Stimulated activated naive CD4-positive, alpha-beta T cell (primary cell): Measurements from ENCODE around the gene HOTAIR.
A peak's percentile ranks its signal among the peaks of the same experiment; 100 is the strongest.

ENCODE experiments used
- DNase-seq, 6 experiments: peaks; one replicate each; lab custom pipeline; 2025; lab: John Stamatoyannopoulos, UW

HOTAIR gene

GRCh38 chr12:53988541-53989226 lies 13.9 kb upstream of the HOTAIR start:
- DNase-seq: no peak

- DNase-seq: no peak
Measured at GRCh38 chr12:53987787-53988230, 13.1 kb upstream of the HOTAIR start.

GRCh38 chr12:53986686-53987483 lies 12.1 kb upstream of the HOTAIR start:
- no peak for DNase-seq

- DNase-seq: peak in 1 of 6 experiments; percentile 49
Measured at GRCh38 chr12:53985994-53986685, 11.4 kb upstream of the HOTAIR start.

GRCh38 chr12:53985692-53985993 lies 10.9 kb upstream of the HOTAIR start:
- no peak for DNase-seq

DNA sequence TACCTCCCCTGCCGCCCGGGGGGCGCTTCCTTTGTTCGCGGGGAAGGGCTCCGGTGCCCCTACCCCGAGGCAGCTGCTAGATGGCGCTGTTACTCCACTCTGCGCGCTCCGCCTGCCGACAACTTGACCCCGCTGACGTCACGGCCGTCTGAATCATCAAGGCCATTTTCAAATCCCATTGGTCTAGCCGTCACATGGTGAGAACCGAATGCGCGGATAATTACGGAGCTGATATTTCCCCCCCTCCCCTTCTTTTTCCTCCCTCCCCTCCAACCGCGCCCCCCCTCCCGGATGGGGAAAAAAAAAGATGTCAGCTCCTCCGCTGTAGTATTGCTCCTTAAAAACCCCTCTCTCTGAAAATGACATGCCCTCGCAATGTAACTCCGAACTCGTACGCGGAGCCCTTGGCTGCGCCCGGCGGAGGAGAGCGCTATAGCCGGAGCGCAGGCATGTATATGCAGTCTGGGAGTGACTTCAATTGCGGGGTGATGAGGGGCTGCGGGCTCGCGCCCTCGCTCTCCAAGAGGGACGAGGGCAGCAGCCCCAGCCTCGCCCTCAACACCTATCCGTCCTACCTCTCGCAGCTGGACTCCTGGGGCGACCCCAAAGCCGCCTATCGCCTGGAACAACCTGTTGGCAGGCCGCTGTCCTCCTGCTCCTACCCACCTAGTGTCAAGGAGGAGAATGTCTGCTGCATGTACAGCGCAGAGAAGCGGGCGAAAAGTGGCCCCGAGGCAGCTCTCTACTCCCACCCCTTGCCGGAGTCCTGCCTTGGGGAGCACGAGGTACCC lies 10.3 kb upstream of the HOTAIR start, which contains the start of gene HOXC10:
TSS of gene HOXC10 (plus strand) at position 246 of the 791 bp plus-strand sequence. CDS start at position 360, 114 bp downstream.
- peak in 5 of 6 experiments; percentile 33 to 60 (median 54) for DNase-seq

DNA sequence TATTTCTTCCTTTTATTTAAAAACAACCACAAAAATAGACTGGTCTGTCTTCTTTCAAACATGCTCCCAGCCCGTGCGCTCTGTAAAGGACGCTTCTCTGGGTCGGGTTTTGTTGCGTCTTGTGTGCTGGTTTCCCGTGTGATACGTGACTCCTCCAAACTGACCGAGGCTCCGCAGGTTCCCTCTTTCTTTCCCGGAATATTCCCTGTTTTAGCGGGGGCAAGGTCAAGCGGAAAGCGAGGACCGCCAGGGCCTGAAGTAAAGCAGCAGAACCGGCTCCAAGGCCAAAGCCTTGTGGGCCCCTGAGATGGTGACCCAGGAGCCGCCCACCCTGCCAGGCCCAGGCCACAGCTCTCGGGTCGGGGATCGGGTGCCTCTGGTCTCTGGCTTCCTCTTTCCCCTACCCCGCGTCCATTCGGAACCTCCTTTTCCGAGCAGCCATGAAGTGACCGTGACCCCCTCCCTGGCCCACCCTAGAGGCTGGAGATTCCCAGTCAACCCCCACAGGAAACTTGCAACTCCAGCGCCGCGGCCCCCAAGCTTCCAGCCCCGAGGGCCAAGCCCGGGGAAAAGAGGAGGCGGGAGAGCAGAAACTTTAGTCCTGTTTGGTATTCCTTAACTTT lies 9.3 kb upstream of the HOTAIR start:
- peak in 1 of 6 experiments; percentile 30 for DNase-seq

DNA sequence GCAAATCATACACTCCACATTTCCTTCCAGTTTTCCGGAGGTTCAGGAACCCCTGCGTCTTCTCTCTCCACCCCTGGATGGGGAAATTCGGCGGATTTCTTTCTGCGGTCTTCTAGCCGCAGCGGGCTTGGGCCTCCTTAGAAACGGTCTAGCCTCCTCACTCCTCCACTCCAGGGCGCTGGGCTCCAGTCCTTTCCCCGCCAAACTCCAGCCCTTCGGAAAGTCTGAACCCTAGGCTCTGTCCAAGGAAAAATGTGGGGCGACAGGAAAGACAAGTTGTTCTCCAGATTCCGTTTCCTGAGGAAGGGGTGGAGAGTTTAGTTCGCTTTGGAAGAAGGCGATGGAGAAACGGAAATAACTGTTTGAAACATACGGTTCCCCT lies 8.8 kb upstream of the HOTAIR start:
- DNase-seq: peak in 1 of 6 experiments; percentile 39

DNA sequence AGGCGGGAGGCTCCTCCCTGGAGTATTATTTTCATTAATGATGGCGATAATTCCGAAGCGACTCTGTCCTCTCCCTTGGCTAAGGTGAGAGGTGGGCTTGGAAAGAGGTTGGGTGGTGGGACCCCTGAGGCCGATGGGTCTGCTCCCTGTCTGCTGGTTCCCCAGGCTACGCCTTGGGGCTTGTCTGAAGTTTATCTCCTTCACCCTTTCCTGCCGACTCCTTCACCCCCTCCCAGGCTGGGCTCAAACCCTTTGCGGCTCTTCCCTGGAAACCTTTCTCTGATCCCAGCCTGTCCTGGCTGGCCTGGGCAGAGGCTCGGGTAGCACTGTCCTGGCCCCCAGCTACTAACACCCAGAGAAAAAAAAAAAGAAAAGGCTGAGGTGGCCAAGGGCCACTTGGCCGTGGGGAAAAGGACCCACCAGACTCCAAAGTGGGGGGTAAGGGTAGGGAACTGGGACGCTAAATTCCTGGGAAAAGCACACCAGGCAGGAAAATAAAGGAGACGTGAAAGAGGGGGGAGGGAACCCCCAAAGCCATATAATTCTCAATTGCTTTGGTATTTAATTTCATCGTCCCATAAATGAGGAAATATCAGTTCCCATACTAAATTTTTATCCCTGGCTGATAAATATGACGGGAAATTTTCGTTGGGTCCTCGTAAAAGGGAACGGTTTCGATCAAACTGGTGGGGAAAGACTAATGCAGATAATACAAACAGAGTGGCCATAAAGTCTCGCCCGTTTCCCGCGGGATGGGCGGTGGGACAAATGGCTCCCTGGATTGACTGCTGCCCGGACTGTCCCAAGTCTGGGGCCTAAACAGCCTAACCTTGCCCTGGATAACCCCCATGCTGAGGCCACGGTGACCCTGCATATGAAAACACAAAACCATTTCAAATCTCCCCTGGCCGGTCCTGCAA lies 8.2 kb upstream of the HOTAIR start:
- peak in 1 of 6 experiments; percentile 39 for DNase-seq

DNA sequence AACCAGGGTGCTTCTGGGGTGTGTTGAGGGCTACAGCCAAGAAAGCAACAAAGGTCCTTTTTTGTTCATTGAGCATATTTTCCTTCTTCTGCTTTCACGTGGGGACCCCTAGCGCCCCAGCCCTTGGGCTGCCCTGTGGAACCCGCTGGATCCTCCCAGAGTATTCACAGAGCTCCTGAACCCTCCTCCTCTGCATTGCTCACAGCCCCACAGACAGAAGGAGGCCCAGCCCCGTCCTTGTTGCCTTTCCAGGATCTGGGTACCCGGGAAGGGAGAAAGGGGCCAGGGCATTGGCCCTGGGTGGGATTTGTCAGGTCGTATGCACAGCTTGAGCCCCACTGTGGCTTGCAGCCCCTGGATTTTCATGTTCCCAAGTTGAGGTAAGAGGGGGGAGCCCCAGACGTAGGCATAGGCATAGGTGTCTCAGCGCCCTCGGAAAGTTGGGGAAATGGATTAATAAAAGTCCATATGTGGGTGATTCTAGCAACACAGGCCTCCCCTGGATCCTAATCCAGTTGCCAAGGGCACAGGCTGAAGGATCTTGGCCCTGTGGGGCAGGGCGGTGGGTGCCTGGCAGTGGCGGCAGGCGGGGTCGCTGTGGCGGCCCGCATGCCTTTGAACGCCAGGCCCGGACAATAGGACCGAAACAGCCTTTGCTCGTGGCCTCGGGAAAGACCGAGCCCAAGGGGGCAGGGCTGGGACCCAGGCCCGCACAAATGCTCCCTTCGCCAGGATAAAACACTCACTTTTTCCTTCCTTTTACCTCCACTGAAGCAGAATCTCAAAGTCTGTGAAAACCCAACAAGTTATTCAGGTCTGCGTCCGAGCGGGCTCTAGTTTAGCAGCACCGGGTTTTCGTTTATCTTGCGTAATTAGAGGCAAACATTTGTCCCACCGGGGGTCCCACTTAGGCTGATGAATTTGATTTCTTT lies 7.1 kb upstream of the HOTAIR start:
- peak in 1 of 6 experiments; percentile 13 for DNase-seq

GRCh38 chr12:53980802-53981496 lies 6.2 kb upstream of the HOTAIR start:
- DNase-seq: no peak

DNA sequence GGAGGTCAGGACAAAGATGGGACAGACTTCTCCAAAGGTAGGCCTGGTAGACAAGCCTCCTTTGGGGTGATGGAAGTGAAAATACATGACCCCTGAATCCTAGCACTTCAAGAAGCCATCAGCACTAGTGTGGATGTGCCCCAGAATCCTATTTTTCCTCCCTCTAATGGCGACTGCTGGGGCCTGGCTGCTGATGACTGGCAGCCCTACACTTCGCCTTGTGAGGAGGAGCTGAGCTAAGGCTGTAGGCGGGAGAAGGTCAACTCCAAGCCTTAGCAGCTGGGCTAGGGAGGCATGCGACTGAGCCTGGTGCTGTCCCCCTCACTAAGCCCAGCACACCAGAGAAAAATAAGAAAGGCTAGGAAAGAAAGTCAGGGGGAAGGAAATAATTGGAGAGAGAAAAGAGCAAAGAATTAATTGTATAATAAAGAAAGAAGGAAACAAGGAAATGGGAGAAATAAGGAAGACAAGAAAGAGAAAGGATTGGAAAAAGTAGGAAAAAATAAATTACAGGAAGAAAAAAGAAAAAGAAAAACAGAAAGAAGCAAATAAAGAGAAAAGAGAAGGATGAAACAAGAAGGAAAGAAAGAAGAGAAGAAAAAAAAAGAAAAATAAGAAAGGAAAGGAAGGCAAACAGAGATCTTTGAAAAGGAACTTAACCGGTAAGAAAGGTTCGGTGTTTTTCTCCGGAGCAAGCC lies 5.5 kb upstream of the HOTAIR start:
- DNase-seq: no peak

GRCh38 chr12:53978477-53979356 lies 4.0 kb upstream of the HOTAIR start:
- DNase-seq: no peak

- no peak for DNase-seq
Measured at GRCh38 chr12:53977596-53978445, 3.1 kb upstream of the HOTAIR start.

DNA sequence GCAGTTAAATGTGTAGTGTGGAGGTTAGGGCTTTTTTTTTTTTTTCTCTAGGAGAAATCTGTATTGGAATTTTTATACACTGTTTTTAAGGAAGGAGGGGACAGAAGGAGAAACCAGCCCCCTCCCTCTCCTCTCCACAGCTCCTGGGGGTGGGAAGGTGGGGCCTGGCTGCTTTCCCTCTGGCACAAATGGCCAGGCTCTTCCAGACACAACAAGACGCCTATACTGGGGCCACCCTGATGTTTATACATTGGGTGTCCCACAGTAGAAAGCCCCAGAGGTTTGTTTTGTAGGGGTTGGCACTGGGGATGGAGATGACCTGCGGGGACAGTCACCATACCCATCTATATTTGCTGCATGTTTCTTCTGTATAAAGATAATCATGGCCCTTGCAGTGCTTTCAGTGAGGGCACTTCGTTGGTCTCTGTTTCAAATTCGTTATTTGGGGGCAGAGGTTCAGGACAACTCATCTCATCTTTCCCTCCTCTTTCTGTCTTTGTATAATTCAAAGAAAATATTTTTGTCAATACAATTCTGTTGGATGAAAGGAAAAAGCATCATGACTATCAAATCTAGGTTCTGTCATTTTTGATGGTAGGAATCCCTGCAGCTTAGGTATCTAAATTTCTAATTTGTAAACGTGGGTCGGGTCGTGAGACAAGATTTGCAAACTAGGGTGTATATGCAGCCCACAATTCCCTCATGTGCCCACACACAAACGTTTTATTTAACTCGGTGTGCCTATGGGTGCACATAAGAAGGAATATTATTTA lies 2.3 kb upstream of the HOTAIR start:
- no peak for DNase-seq
